Epithelial cell of esophagus (primary cell): Measurements from ENCODE around the gene MAP4K2.
"Not testable (repeated sequence)": the region's sequence is repeated elsewhere in the genome, so short reads cannot be mapped to it uniquely, and the experiment has no call there.

Experiments
- DNase-seq: peaks from one replicate; pipeline ENCODE4 v3.0.0; 2010; ENCODE audit warnings: low read depth
- H3K4me3 ChIP-seq: 2 replicates; pipeline ENCODE4 v1.5.1; 2011; ENCODE audit warnings: mild to moderate bottlenecking, low read length, control low read depth
- CTCF ChIP-seq: IDR thresholded peaks from 2 replicates; pipeline ENCODE4 v1.5.1; 2011; ENCODE audit warnings: low read depth, mild to moderate bottlenecking, low read length, control low read depth, inconsistent platforms; ENCODE audit not compliant: insufficient read depth; ENCODE audit errors: missing control alignments

MAP4K2 gene

DNA sequence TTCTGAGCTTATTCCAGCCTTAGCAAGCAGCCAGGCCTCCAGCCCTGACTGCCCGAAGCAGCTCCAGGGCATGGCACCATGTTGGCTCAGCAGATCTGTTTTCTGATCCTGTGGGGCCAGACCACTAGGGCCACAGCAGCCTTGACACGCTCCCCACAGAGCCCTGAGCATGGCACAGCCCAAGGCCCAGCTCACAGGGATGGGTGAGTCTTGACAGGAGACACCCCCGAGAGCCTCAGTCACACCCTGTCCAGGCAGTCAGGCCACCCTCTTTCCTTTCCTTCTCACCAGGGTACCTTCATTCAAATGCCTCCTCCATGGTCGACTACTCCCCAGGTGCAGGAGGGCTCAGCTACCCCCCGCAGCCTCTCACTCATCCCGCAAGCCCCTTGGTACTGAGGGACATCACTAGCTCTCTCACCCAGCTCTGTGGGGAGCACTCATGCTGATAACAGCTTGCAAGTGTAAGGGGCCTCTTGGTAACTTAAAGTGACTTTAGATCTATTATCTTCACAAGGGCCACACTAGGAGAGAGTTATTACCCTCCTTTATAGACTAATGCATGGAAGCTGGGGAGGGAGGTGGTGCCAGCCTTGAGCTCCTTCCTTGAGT, 45.3 kb upstream of the MAP4K2 start:
- H3K4me3 ChIP-seq: no peak overlapping the region
- TF ChIP-seq CTCF: no peak
- DNase-seq: no peak

GRCh38 chr11:64846998-64847666, 44.1 kb upstream of the MAP4K2 start:
- DNase-seq: peak; percentile 89
- peak; percentile 85 for TF ChIP-seq CTCF
- H3K4me3 ChIP-seq: no peak overlapping the region

DNA sequence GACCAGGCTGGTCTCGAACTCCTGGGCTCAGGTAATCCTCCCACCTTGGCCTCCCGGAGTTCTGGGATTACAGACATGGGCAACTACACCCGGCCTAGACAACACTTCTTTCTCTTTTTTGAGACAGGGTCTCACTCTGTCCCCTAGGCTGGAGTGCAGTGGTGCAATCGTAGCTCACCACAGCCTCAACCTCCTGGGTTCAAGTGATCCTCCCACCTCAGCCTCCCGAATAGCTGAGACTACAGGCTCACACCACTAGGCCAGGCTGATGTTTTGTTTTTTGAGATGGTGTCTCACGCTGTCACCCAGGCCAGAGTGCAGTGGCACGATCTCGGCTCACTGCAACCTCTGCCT, 42.7 kb upstream of the MAP4K2 start:
- H3K4me3 ChIP-seq, DNase-seq: not testable (repeated sequence)

GRCh38 chr11:64845129-64845775, 42.2 kb upstream of the MAP4K2 start:
- H3K4me3 ChIP-seq: peak overlapping the region; percentile 48
- DNase-seq: no peak

GRCh38 chr11:64844330-64845128, 41.5 kb upstream of the MAP4K2 start, which contains the start of gene CDC42BPG:
Gene CDC42BPG (minus strand): TSS chr11:64844653. CDS start chr11:64844569, 84 bp downstream.
- H3K4me3 ChIP-seq: peak within 1 kb of the TSS; percentile 82

More at GRCh38 chr11:64845129-64845775, 42.2 kb upstream of the MAP4K2 start:
- TF ChIP-seq CTCF: no peak

DNA sequence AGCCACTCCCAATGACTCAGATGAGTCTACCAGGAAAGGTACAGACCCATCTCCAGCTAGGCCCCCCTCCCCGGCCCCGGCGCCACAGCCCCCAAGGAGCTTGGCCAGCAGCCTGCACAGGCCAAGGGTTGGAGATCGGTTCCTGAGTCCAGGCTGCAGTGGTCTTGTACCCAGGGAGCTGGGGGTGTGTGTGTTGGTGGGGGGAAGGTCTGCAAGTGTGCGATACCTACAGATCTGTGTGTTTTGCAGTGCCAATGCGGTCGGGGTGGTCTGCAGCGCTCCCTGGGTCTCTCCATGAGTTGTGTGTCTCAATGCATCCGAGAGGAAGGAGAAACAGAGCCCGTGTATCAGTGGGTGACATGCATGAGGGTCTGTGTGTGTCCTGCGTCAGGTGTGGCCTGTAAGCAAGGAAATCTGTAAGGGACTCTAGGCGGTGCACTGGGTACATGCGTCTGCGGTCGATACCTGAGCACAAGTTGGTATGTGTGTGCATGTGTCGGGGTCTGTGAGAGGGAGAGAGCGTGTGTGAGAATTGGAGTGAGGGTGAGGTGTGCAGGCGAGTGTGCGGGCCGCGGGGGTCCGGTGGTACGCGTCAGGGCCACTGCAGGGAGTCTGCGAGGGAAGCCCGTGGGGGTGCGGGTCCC, 40.8 kb upstream of the MAP4K2 start:
- peak; percentile 37 for DNase-seq
- no peak for TF ChIP-seq CTCF
- H3K4me3 ChIP-seq: peak overlapping the region; percentile 82

More at GRCh38 chr11:64844330-64845128, 41.5 kb upstream of the MAP4K2 start, which contains the start of gene CDC42BPG:
- DNase-seq: peak; percentile 92
- TF ChIP-seq CTCF: peak; percentile 48
